T-helper 22 cell (primary cell): ENCODE results near the gene TCF7L2.

ENCODE experiments used
- DNase-seq: peaks from one replicate; pipeline ENCODE4 v3.0.0-alpha.2; 2020; ENCODE audit warnings: low read depth

The TCF7L2 gene

DNA sequence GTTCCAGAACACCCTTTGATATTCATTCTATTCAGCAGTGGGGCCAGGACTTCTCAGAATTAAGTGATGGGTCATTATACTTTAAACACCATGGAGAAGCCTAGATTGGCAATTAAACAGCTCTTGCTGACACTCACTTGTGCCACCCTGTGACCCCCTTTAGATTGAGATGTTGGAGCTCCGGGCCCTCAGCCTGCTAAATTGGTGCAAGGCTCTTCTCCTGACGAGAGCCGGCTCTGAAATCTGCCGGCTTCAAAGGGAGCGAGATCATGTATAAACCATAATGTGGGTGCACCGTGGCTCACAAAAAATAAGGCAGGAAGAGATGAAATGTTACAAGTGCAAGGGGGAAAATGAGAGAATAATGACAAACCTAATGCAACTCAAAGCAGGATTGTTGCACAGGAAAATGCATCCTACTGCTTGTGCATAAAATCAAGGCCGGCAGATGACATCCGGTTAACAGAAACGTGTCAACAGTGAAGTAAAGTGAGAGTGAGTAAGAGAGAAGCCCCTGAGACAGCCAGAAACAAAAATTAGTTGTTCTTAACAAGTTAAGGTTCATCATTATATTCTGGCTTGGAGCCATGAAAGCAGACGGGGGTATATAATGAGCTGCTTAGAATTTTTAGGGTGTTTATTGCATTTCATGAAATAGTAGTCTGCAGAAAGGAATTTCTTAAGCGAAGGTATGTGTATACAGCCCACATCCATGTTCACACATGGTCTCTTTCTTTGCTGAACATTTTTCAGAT lies 198.2 kb downstream of the TCF7L2 start:
- no peak for DNase-seq

DNA sequence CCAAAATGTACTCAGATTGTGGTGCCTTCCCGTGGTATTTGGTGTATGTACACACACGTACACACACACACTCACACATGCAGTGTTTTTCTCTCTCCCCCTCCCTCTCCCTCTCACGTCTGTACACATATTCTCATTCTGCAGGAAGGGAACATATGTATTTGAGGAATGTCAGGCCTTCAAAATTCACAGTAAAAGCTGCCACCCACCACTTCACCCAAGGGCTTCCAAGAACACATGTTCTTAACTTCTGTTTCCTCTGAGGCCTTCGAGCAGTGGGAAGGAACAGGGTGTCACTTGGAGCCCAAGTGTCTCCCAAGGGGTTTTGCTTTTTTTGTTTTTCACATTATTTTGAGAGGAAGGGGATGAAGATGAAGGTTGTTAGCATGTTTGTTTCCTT lies 198.9 kb downstream of the TCF7L2 start:
- DNase-seq = no peak

DNA sequence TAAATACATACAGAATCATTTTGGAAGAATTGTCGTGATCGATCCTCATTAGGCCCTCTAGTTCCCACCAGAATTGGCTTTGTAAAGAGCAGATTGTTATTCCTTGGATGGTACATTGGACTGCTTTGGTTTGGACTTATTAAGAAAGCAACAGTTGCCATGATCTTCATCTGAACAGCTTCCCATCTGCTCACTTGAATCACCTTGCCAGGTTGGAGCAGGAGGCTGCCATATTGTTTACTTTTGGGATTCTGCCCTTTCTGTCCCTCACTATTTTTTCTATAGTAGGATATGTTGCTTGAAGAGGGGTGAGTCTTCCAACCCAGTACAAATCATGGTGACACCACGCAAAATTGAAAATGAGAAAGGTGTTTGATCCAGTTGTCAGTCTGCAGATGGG lies 199.6 kb downstream of the TCF7L2 start:
- DNase-seq = no peak

DNA sequence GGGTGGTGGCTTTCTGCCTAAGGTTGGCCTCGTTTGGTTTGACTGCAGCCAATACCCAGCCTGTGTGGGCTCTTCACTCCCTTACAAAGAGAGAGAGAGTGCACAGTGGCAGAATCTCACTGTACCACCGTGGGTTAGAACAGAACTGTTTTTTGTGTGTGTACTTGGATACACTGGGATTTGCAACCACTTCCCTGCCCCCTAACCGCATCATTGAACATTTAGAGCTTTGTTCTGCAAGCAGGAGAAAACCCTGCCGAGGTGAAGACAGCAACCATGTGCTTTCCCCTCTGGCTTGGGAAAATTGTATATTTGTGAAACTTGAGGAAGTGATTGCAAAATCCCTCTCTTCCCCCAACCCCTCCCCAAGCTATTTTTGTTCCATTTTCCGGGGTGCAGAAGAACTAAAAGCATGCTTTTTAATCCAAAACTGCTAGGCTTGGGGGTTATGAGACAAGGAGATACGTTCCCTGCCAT lies 201.2 kb downstream of the TCF7L2 start:
- DNase-seq = no peak

DNA sequence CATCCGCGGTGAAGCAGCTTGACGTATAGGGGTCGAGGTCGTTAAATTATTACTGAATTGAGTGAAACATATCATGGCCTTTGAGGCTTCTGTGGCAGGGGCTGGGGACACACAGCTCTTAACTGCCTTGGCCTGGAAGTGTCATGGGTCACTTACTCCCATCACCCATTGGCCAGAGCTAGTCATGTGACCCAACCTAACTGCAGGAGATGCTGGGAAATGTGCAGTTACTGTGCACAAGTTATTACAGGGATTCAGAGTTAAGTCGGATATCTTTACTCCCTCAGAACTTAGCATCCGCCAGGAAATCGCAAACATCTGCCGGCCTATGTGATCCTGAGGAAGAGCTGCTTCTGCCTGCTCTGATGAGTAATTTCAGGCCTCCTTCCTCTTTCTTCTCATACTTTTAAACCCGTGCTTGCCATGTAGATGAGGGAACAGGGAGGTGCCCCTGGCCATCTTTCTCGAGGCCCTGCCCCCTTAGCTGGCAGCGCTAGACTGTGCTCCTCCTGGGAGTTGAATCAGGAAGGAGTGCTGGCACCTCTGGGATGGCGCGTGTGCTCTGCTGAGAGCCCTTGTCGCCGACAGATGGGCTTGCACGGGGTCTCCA lies 203.6 kb downstream of the TCF7L2 start:
- DNase-seq = no peak

DNA sequence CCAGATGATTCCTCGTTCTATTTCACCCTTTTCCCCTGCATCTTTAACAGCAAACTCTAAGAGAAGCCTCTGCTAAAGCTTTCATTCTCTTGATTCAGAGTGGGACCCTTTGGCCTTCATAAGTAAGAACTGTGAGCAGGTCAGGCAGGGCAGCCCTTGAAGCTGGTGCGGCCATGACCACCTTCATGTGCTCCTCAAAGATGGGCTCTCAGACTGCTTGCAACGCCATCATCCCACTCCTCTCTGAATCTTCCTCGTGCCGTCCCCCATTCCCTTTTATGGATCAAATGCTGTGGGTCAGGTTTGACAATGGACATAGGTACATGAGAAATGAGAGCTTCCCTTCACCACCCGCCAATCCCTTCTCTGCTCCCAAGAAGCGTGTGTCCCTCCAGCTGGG lies 207.4 kb downstream of the TCF7L2 start:
- DNase-seq = no peak

DNA sequence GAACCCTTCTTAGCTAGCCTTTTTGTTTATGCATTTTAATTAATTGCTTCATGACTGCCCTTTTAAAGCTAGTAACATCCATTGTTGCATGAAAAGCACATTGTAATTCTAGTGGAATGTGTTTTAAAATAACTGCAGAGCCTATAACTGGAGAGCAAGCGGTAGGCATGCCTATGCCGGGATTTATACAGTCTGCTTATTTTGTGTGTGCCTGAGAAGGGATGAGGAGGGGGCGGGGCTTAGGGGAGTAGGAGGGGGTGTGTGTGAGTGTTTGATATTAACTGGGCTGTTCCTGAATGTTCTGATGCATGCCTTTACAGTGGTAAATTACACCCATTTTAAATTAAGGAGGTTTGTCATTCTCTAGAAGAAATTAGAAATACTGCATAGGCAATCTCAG lies 208.1 kb downstream of the TCF7L2 start:
- no peak for DNase-seq

DNA sequence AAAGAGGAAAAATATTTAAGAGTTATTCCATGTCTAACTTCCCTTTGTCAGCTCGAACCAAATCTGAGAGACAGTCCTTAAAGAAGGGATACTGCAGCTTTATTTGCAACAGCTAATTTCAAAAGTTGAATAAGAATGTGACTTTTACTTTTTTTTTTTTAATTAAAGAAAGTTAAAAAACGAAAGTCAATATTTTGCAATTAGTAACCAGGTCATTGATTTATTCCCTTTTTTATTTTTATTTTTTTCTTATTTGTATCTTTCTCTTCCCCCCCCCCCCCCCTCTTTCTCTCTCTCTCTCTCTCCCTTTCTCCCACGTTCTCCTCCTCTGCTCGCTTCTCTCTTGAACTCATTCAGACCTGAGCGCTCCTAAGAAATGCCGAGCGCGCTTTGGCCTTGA lies 209.5 kb downstream of the TCF7L2 start:
- DNase-seq = no peak

DNA sequence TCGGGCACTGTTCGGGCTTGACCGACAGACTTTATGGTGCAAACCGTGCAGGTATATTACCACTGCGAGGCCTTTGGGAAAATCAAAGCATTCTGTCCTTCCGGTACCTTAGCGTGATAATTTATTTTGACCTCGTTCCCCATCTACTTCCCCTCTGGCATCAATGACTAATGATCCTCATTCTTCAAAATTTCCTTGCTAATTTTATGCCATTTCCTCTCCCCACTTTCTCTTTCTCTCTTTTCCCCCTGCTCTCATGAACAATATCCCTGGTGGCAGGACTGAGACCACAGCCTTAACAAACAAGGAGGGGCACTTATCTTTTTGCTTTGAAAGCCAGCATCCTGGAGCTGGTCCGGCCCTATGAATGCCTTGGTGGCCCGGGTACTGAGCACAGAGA lies 210.6 kb downstream of the TCF7L2 start:
- no peak for DNase-seq

DNA sequence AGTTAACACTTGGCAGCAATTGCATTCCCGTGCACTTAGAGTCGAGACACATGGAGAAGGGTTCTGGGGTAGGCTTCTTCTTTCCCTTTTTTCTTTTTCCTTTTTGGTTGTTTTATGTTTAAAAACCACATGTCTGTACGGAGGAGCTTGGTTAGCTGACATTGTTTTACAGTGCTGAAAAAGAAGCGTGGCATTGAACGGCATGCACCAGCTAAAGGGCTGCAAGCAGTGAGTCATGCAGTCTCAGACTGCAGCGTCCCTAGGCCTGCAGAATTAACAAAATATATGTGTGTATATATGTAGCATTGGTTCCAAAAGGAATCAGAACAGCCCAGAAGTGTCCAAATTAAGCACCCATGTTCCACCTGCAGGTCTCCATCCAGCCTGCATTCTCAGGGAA lies 211.0 kb downstream of the TCF7L2 start:
- DNase-seq = no peak

DNA sequence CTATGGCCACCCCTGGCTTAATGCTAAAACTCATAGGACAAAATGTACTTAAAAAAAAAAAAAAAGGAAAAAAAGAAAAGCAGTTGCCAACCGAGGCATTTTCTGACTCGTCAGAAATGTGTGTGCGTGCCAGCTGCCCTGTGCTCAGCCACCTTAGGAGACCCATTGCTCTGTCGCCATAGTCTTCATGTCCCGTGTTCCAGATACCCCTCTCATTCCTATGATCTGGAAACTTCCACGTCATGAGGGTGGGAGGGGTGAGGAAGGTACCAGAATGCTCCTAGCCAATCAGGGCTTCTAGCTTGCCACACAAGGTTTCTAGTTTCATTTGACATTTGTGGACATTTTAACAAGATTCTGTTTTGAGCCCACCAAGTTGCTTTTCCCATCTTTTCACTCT lies 212.9 kb downstream of the TCF7L2 start:
- no peak for DNase-seq

DNA sequence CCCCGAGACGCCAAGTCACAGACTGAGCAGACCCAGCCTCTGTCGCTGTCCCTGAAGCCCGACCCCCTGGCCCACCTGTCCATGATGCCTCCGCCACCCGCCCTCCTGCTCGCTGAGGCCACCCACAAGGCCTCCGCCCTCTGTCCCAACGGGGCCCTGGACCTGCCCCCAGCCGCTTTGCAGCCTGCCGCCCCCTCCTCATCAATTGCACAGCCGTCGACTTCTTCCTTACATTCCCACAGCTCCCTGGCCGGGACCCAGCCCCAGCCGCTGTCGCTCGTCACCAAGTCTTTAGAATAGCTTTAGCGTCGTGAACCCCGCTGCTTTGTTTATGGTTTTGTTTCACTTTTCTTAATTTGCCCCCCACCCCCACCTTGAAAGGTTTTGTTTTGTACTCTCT lies 215.6 kb downstream of the TCF7L2 start:
- no peak for DNase-seq

DNA sequence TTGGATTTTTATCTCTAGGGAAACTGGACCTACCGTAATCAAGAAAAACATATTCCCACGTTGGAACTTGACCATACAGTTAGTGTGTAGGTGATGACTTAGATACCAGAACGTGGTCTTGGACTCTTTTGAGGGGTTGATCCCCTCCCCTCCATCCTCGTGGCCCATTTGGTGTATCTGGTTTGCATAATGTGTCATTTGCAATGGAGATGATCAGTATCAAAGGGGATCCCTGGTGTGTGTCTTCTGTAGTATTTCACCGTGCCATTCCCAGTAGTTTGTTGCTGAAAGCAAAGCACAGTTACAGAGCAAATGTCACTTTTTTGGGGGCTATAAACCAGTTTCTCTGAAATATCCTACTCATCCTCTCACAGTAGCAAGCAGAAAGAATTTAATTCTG lies 217.7 kb downstream of the TCF7L2 start:
- no peak for DNase-seq

DNA sequence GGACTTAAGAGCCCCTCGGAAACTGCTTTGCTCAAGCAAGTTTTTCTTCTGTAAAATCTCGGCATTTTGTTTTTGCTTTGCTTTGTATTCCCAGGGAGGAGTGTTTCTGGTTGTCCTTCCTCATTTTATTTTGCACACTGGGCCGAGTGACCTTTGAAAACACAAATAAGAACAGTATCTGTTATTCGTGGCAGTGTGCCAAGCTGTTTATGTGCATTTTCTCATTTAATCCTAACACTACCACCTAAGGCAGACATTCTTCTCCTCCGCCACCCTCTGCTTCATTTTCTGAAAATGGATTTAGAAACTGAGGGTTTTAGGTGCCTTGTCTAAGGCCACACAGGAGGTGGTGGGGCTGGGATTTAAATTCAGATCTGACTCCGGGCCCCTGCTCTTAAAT lies 218.5 kb downstream of the TCF7L2 start:
- no peak for DNase-seq

DNA sequence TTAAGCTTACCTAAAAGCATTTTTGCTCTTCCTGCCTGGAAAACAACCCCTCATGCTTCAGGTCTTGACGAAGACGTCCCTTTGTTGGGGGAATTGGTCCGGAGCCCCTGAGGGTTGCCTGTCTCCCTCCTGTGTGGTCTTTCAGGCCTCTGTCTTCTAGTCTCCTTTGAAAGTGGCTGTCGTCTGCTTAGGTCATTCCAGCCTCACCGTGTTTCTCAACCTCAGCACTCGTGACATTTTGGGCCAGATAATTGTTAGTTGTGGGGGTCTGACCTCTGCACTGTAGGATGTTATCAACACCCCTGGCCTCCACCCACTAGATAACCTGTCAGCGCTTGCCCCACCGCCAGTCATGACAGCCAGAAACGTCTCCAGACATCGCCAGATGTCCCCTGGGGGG lies 219.1 kb downstream of the TCF7L2 start:
- DNase-seq = no peak

DNA sequence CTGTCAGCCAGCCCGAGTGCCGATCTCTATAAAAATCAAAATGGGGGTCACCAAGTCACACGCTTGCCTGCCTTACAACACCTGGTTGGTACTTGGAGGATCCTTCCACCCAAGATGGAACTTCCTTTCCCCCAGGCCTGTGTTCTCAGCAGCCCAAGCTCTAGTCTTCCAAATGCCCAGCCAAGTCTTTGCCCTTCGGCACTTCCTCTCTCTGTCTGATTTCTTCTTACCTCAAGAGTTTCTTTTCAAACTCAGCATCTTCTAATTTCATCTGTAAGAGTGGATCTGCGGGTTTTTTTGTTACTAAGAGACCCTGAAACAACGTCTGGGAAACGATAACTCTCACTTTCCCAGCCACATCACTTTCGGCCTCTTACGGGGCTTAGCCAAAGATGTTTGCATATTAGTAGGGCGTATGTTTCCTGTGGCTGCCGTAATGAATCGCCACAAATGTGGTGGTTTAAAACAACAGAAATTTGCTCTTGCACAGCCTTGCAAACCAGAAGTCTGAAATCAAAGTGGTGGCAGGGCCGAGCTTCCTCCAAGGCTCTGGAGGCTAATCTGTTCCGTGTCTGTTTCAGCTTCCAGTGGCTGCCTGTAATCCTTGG lies 219.9 kb downstream of the TCF7L2 start:
- DNase-seq = no peak

DNA sequence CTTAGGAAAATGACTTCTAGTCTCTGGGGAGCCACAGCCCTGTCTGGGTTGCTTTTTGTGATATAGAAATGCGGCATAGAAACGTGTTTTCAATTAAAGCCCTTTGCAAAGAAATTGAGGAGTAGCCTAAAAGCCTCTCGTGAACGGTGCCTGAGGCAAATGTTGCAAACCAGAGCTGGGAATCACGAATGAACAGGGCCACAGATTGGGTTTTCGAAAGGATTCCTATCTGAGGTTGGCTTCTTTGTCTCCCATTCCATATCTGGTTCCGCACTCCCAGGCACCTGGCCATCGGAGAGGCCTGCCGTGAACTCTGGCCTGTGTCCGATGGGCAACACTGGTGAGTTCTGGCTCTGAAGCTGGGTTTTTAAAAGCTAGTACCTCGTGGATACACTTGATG lies 221.6 kb downstream of the TCF7L2 start:
- DNase-seq = no peak

DNA sequence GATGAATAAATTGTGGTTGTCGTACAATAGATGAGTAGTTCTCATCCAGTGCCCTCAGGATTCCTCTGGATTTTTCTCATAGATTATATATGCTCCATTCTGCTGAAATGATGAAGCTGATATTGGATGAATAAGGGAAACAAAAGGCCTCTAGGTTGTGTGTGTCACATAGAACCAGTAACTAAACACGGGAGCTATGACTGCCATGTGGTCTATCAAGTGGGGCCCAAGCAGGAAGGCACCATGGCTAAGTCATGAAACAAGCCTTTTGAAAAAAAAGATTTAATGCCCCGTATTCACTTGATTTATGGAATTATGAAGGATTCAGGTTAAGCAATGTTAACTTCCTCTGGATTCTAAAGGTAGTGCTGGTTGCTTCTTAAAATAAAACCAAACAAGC lies 225.1 kb downstream of the TCF7L2 start:
- DNase-seq = no peak

DNA sequence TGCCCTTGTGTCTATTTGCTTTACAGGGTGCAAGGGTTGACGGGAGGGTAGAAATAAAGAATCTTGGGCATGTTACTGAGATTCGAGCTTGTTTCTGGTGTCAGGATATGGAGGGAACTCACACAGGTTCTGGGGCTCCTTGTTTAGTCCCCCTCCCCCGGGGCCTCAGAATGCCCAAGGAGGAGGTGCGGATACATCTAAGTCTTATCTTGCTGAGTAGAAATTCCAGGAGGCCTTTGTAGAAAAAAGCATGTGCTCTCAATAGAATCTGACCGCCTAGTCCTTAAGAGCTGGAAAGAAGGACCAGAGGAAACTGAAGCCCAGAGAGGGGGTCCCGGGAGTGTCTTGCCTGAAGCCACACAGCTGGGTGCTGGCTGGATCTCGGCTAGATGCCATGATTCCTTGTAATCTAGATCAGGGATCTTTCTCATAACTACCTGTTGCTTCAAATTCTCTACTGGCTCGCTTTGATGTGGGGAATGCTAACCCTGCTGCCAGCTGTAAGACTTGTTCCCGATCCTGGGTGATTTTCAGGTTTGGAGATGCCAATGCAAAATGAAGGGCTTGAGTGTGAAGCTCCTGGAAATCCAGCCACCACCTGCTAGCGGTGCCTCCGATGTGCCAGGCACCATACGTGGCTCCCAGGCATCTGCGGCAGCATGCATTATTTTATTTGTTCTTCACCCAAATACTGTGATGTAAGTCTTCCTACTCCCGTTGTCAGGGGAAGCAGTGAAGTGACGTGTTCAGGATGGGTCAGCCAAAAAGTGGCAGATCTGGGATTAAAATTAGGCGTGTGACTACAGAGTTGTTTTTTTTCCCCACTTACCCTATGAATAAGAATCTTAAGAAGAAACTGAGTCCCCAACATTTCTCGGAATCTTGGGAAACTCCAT lies 226.0 kb downstream of the TCF7L2 start:
- no peak for DNase-seq

DNA sequence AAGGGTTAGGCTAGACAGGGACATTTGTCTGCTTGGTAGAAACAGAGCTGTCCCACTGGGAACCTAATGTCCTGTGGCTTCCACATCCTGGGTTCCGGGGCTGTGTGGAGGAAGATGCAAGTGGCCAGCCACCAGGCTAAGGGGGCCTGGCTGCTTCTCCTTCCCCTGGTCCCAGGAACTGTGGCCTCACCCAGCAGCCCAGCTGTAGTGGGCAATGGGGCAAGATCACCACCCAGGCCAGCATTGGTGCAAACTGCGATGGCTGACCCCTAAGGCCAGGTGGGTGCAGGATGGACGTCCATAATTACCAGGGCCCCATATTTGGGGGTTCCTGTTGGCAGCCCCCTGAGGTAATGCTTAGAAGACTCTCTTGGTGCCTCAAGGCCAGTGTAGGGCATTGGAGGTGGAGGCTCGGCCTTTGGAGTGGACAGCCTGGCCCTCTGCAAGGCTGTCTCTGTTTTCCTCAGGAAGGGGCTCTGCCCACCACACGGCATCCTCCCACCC lies 226.7 kb downstream of the TCF7L2 start:
- DNase-seq = no peak

DNA sequence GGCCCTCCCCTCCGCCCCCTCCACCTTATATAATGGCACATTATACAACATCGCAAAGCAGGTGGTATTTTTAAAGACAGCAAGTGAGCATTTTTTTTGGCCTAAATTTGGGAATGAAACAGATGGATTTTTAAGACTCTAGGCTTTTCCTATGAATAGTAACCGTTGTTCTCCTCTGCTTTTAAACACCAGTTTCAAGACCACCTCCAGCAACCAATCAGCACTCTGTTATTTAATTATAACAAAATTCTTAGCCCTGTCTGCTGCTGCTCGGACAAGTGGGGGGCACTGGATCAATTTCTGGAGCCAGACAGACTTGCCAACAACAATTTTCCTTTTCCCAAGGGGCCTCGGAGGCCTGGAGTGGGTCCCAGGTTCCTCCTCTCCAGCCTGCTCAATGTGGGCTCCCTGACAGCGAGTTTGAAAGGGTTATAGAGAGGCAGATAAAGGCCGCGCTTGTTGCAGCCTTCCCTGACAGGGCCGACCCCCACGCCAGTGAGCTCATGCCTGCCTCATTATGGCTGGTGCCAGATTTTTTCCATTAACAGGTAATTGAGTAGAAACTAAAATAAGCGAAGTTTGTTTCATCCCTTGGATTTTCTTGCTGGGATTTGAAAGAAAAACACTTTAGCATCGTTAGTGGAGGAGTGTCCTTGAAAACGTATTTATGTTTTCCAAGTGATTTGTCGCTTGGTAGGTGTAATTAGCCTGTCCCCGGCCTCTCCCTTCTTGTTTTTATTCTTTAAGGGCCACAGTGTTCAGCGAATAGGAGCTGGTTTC lies 227.3 kb downstream of the TCF7L2 start:
- no peak for DNase-seq

DNA sequence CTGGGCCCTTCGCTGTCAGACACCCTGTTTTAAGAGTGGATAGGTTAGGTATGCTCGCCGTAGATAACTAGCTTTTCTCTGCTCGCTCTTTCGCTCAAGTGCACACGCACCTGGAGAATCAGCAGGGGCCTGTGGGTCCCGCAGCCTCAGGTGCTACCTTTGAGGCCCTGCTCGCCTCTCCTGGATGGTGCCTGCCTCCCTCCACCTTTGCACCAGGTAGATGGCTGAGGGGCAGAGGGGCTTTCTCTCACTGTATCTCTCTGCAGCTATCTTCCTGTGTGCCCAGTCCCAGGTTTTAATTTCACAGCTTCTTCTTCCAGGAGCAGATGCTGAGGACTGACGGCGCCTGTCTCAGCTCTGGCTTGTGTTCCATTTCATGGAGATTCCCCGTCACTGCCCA lies 227.9 kb downstream of the TCF7L2 start:
- no peak for DNase-seq
